GM19239 (cell line): ENCODE data around the gene GDAP1L1.

Experiments
- DNase-seq: peaks from one replicate; pipeline ENCODE4 v3.0.0; 2011; ENCODE audit warnings: low spot score; ENCODE audit not compliant: insufficient read length
- FAIRE-seq: peaks from 2 replicates; lab custom pipeline; 2011; peaks lifted over from hg19 to GRCh38; lab: Jason Lieb, UNC

GDAP1L1 gene

GRCh38 chr20:44248410-44248759, 1.3 kb downstream of the GDAP1L1 start:
- FAIRE-seq (no peak), DNase-seq (no peak)

DNA sequence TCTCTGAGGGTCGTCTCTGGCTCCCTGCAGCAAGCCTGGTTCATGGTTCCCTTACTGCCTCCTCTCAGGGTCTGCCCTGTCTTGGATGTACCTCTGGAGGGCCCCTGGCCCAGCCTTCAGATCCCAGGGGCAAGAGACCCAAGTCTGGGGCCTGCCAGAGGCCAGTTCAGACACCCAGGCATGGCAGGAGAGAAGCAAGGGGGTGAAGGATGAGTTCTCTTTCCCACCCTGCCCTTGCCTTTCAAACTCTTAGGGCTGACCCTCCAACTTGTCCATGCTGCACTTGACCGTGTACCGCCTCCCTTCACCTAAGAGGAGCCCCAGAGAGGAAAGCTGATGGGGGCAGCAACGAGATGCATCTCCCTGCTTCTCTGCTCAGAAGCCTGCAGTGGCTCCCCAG, 4.2 kb downstream of the GDAP1L1 start:
- DNase-seq (no peak), FAIRE-seq (no peak)

DNA sequence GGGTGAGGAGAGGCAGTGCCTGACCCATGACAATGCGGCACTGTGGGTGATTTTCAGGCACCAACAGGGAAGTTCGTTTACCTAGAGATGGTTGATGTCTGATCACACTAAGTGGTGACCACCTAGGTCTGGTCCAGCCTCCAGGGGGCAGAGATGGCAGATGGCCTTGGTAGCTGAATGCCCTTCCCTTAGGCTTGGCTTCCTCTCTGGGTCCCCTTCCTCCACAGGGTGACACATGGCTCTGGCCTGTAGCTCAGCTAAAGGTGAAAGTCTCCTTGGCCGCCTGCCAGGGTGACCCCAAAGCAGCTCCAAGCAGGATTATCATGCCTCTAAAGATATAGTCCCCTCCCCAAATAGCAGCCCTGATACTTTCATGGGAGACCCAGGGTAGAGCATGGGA, 6.4 kb downstream of the GDAP1L1 start:
- FAIRE-seq = no peak
- DNase-seq = no peak

- FAIRE-seq (no peak), DNase-seq (no peak)
These were observed 7.0 kb downstream of the GDAP1L1 start for GRCh38 chr20:44254073-44254472.

DNA sequence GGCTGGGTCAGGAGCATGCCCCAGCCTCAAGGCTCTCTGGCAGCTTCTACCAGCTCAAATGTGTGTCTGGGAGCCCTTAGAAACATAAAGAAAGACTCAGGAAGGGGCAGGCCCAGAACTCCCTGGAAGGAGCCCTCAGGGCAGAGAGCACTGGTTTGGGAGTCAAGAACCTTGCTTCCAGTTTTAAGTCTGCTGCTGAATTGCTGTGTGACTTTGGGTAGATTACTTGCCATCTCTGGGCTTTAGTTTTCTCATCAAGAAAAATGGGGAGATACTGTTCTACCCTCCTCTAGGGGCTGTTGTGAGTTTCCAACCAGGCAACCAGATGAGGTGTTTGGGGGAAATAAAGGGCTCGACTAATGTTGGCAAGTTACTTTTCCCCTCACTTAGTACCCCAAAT, 8.8 kb downstream of the GDAP1L1 start:
- FAIRE-seq = no peak
- DNase-seq = no peak

DNA sequence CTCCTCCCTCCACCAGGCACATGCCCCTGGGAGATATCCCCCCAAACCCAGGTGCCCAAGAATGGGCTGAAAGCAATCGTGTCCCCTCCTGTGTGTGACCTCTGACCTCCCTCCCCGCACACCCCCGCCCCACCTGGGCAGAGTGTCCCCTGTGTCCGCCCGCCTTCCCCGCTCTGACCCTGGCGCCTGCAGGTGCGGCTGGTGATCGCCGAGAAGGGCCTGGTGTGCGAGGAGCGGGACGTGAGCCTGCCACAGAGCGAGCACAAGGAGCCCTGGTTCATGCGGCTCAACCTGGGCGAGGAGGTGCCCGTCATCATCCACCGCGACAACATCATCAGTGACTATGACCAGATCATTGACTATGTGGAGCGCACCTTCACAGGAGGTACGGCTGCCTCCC, 9.9 kb downstream of the GDAP1L1 start:
- FAIRE-seq (no peak), DNase-seq (no peak)

DNA sequence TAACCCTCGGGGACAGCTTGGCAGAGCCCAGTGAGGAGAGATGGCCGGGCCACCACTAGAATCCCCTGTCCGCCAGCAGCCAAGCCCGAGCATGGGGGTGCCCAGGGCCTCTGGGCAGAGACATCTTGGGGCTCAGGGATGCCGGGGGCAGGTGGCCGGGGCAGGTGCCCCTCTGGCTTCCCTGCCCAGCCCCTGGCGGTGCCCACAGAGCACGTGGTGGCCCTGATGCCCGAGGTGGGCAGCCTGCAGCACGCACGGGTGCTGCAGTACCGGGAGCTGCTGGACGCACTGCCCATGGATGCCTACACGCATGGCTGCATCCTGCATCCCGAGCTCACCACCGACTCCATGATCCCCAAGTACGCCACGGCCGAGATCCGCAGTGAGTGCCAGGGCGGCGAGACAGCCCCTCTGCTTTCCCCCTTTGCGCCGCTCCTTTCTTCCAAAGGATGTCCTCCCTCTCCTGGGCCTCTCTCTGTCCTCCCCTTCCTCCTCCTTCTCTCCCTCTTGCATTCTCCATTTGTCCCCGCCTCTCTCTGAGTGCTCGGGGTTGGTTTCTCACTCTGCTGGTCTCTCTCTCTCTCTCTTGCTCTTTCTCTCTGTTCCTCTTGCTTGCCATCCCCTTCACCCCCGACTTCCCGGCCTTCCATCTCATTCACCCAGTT, 11.2 kb downstream of the GDAP1L1 start:
- DNase-seq = no peak
- FAIRE-seq = no peak

DNA sequence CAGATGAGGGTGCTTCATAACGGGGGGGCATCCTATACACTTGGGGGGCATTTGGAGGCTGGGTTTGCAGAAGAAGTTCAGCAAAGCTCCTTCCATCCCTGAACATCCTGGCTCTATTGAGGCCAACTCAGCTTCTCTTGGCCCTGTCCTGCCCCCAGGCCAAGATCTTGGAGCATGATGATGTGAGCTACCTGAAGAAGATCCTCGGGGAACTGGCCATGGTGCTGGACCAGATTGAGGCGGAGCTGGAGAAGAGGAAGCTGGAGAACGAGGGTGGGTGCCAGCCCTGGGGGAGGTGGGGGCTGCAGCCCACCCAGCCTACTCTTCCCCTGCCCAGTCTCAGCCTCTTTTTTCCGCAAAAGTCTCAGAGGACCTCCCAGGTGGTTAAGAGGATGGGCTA, 17.2 kb downstream of the GDAP1L1 start:
- DNase-seq (no peak), FAIRE-seq (no peak)

DNA sequence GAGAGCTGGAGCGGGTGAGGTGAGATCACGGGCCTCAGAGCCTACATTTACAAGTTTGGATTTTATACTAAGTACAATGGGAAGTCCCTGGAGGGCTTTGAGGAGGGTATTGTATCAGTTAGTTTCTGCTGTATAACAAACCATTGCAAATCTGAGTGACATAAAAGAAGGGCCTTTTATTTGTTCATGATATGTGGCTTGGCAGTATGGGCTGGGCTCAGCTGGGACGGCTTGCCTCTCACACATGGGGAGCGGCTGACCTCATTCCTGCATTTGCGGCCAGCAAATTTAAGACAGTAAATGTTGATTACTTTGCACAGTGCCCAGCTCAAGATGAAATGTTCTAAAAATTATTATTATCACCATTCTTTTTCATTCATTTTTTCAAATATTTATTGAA, 21.7 kb downstream of the GDAP1L1 start:
- no peak for FAIRE-seq

DNA sequence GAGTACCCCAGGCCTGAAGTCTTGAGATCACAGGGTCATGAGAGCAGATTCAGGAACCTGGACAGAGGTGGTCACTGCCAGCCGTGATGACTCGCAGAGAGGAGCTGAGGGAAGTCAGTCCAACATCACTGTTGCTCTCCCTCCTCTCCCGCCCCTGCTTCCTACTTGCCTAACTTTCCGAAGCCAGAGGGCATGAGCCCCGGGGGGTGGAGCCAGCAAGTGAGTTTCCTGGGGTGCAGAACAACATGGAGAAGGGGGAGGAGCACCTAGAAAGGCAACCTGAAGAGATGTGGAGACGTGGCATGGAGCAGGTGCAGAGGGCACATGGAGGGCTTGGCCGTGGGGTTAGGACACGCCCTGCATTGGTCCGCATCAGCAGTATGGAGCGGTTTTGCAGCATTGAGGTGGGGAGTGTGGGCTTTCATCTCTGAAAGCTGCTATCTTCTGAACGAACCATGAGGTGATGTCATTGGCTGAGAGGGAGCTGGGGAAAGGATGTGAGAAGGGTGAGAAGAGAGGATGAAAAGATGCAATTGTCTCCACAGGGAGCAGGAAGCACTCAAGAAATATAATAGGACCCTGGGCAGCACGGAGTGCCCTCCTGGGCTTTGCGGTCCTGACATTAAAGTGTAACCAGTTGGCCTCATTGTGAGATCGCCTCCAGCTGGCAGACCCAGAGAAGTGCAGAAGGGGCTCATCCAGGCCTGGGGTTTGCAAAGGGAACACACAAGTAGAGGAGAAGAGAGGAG, 25.0 kb downstream of the GDAP1L1 start:
- DNase-seq = no peak
- no peak for FAIRE-seq

More for the DNA sequence above, 21.7 kb downstream of the GDAP1L1 start:
- DNase-seq = no peak

GRCh38 chr20:44273231-44274215, 26.4 kb downstream of the GDAP1L1 start:
- DNase-seq (no peak), FAIRE-seq (no peak)

- no peak for DNase-seq
- FAIRE-seq = no peak
These were observed 27.4 kb downstream of the GDAP1L1 start for GRCh38 chr20:44274303-44275017.

DNA sequence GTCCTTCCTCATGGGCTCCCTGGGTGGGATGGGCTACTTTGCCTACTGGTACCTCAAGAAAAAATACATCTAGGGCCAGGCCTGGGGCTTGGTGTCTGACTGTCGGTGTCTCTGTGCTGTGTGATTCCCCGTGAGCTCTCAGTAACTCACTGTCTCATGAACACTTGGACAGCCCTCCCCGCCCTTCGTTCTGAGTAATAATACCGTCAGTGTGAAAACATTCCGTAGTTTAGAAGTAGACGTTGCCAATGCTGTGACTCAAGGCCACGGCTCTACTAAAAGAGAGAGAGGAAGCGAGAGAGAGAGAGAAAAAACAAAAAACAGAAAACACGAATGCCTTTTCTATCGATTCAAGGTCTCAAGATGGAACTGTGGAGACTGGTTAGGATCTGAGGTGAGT, 32.1 kb downstream of the GDAP1L1 start:
- FAIRE-seq (no peak), DNase-seq (no peak)

DNA sequence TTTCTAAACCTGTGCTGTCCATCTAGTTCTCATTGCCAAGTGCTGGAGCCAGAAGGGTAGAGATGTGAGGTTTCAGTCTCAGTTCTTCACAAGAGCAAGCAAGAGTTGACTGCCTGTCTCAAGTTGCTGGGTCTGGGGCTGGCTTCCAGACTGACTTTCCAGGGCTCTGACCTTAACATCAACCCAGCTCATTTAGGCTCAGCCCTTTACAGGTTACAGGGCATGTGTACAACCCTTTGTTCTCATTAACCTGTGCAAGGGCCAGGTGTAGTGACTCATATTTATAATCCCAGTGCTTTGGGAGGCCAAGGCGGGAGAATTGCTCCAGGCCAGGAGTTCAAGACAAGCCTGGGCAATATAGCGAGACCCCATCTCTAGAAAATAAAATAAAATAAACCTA, 33.3 kb downstream of the GDAP1L1 start:
- FAIRE-seq (no peak), DNase-seq (no peak)

GRCh38 chr20:44282192-44282591, 35.1 kb downstream of the GDAP1L1 start:
- no peak for FAIRE-seq

GRCh38 chr20:44284032-44284431, 36.9 kb downstream of the GDAP1L1 start:
- DNase-seq = no peak
- no peak for FAIRE-seq

More at GRCh38 chr20:44282192-44282591, 35.1 kb downstream of the GDAP1L1 start:
- DNase-seq = no peak

- DNase-seq (no peak), FAIRE-seq (no peak)
These were observed 40.4 kb downstream of the GDAP1L1 start for GRCh38 chr20:44287272-44288097.

GRCh38 chr20:44288252-44288651, 41.1 kb downstream of the GDAP1L1 start:
- FAIRE-seq = no peak
- DNase-seq = no peak

GRCh38 chr20:44291754-44292153, 44.6 kb downstream of the GDAP1L1 start:
- FAIRE-seq = no peak

More at GRCh38 chr20:44291754-44292153, 44.6 kb downstream of the GDAP1L1 start:
- DNase-seq = no peak
